Keratinocyte (primary cell): ENCODE data around the gene AKT1S1. TPM values are rescaled to one million over a fixed set of nuclear protein-coding genes. Genes with fewer than 3 reads are reported as not detected.

Experiments used
- DNase-seq: peaks from one replicate; pipeline ENCODE4 v3.0.0-alpha.2; 2011; ENCODE audit warnings: low read depth, missing footprints, low spot score
- FAIRE-seq: peaks from 2 replicates; lab custom pipeline; 2011; peaks lifted over from hg19 to GRCh38; lab: Jason Lieb, UNC
- H2AFZ ChIP-seq: 2 replicates; pipeline ENCODE4 v1.6.0; 2012; ENCODE audit warnings: low read length, control low read depth, inconsistent platforms; ENCODE audit not compliant: control insufficient read depth
- H3K27ac ChIP-seq: 2 replicates; pipeline ENCODE4 v1.5.1; 2011; ENCODE audit warnings: low read length; ENCODE audit not compliant: control insufficient read depth, insufficient read depth
- H3K27me3 ChIP-seq: 3 replicates; pipeline ENCODE4 v1.6.0; 2011; ENCODE audit warnings: low read length; ENCODE audit not compliant: control insufficient read depth, insufficient read depth; ENCODE audit errors: extremely low read depth
- H3K36me3 ChIP-seq, 2 experiments: 2 replicates in 1 of 2; 3 replicates in 1 of 2; pipeline ENCODE4 v1.5.1; 2011; ENCODE audit warnings: low read length in 2 of 2, mild to moderate bottlenecking in 1 of 2; ENCODE audit not compliant: control insufficient read depth in 2 of 2, insufficient read depth in 2 of 2; ENCODE audit errors: extremely low read depth in 1 of 2
- H3K4me1 ChIP-seq: 3 replicates; pipeline ENCODE4 v1.5.1; 2011; ENCODE audit warnings: low read length; ENCODE audit not compliant: control insufficient read depth, insufficient read depth; ENCODE audit errors: extremely low read depth
- H3K4me2 ChIP-seq: 3 replicates; pipeline ENCODE4 v1.6.0; 2011; ENCODE audit warnings: low read depth, low read length; ENCODE audit not compliant: control insufficient read depth, insufficient read depth; ENCODE audit errors: extremely low read depth
- H3K4me3 ChIP-seq, 3 experiments: fragments of 200-600 bp in 1 of 3; sonication (generic) in 1 of 3; 2 replicates in 2 of 3; 3 replicates in 1 of 3; pipeline ENCODE4 v1.5.1; 2011 to 2016; ENCODE audit warnings: low read length in 3 of 3, mild to moderate bottlenecking in 3 of 3, control low read depth in 2 of 3, inconsistent platforms in 1 of 3, low read depth in 1 of 3, mixed read lengths in 1 of 3, mixed run types in 1 of 3, moderate library complexity in 1 of 3; ENCODE audit not compliant: control insufficient read depth in 2 of 3, insufficient read depth in 2 of 3; ENCODE audit errors: extremely low read depth in 1 of 3
- H3K79me2 ChIP-seq: 2 replicates; pipeline ENCODE4 v1.6.0; 2012; ENCODE audit warnings: low read length; ENCODE audit not compliant: control insufficient read depth, insufficient read depth
- H3K9ac ChIP-seq: 3 replicates; pipeline ENCODE4 v1.6.0; 2011; ENCODE audit warnings: low read length; ENCODE audit not compliant: control insufficient read depth, insufficient read depth; ENCODE audit errors: extremely low read depth
- H3K9me1 ChIP-seq: 3 replicates; pipeline ENCODE4 v1.6.0; 2011; ENCODE audit warnings: low read length; ENCODE audit not compliant: control insufficient read depth, insufficient read depth; ENCODE audit errors: extremely low read depth
- H3K9me3 ChIP-seq: 2 replicates; pipeline ENCODE4 v1.5.1; 2012; ENCODE audit warnings: low read depth, low read length; ENCODE audit not compliant: control insufficient read depth
- H4K20me1 ChIP-seq: 3 replicates; pipeline ENCODE4 v1.6.0; 2011; ENCODE audit warnings: low read length; ENCODE audit not compliant: control insufficient read depth, insufficient read depth; ENCODE audit errors: extremely low read depth
- EZH2 ChIP-seq: IDR thresholded peaks from one replicate; pipeline ENCODE4 v1.6.1; 2012; ENCODE audit warnings: inconsistent platforms, mild to moderate bottlenecking, low read length, moderate library complexity
- dilution Hi-C: fragments of 300-500 bp; cut with MboI; formaldehyde crosslinking; loops from one replicate; pipeline ENCODE4 v1.7.0; 2020; ENCODE audit warnings: low sequenced_read_pairs; ENCODE audit not compliant: extremely low pct_ligation_motif_present
- polyA plus RNA-seq, 5 experiments: library from polyadenylated mRNA; depleted of rRNA in 3 of 5; stranded (reverse) in 3 of 5; stranded (forward) in 1 of 5; unstranded in 1 of 5; fragments of >200 nt; gene quantifications; 1 replicate in 1 of 5; 2 replicates in 3 of 5; 3 replicates in 1 of 5; pipeline versions ENCODE4 v1.2.1 to v1.2.3, GENCODE V29; 2011 to 2012; ENCODE audit warnings: missing spikeins in 2 of 5, low read depth in 1 of 5, low replicate concordance in 1 of 5
- TF ChIP-seq, protein P1 (sequence below), 3 experiments: IDR thresholded peaks in 1 of 3; conservative IDR thresholded peaks in 1 of 3; optimal IDR thresholded peaks in 1 of 3; 2 replicates in 2 of 3; 3 replicates in 1 of 3; pipeline versions ENCODE3 to v1.5.1; 2011; ENCODE audit warnings: low read length in 3 of 3, mild to moderate bottlenecking in 3 of 3, moderate library complexity in 2 of 3, control low read depth in 1 of 3, inconsistent platforms in 1 of 3; ENCODE audit not compliant: insufficient read depth in 2 of 3; ENCODE audit errors: extremely low read depth in 1 of 3

Gene AKT1S1
- polyA plus RNA-seq, 1 donor (not counting 4 experiments of a cell fraction or from before 2014, with no cell fraction given) = 27.2 TPM

DNA sequence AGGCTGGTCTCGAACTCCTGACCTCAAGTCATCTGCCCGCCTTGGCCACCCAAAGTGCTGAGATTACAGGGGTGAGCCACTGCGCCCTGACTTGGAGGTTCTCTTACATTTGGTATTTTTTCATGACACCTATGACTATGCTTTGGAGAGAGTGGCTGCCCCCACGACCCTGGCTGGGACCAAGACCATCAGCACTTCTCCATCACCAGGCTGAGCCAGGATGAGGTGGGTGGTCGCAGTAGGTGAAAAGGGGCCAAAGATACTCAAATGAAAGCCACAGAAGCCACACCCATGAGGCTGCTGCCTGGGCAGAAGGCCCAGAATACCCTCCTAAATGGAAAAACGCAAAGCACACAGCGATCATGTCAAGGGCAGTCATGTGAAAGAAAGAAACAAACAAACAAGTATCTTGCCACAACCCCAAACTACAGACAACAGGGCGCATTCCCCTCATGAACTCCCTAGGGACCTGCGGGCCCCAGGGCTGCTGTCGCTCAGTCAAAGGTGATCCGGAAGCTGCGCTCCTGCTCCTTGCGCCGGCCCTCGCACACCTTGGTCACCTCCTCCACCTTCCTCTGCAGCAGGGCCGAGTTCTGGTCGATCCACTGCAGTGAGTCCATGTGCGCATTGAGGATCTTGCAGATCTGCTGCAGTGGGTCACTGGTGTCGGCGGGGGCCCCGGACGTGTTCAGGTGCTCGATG lies 30.7 kb upstream of the AKT1S1 start:
- peaks cover 2% of the 10 kb centered on the region for H3K79me2 ChIP-seq
- H3K27me3 ChIP-seq = no peaks in the 10 kb centered on the region
- no peak overlapping the region for H2AFZ ChIP-seq
- FAIRE-seq (no peak), DNase-seq (no peak)
- dilution Hi-C loops = no loop called here
- H3K9ac ChIP-seq = no peak overlapping the region
- H3K9me3 ChIP-seq = no peaks in the 10 kb centered on the region
- no peak for TF ChIP-seq EZH2
- TF ChIP-seq, protein P1, sequence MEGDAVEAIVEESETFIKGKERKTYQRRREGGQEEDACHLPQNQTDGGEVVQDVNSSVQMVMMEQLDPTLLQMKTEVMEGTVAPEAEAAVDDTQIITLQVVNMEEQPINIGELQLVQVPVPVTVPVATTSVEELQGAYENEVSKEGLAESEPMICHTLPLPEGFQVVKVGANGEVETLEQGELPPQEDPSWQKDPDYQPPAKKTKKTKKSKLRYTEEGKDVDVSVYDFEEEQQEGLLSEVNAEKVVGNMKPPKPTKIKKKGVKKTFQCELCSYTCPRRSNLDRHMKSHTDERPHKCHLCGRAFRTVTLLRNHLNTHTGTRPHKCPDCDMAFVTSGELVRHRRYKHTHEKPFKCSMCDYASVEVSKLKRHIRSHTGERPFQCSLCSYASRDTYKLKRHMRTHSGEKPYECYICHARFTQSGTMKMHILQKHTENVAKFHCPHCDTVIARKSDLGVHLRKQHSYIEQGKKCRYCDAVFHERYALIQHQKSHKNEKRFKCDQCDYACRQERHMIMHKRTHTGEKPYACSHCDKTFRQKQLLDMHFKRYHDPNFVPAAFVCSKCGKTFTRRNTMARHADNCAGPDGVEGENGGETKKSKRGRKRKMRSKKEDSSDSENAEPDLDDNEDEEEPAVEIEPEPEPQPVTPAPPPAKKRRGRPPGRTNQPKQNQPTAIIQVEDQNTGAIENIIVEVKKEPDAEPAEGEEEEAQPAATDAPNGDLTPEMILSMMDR (optimal IDR thresholded peaks at IDR 0.05 in 1 of 3, IDR thresholded peaks at IDR 0.05 in 1 of 3, conservative IDR thresholded peaks at IDR 0.05 in 1 of 3; ENCODE audit: extremely low read depth in 1 of 3, insufficient read depth in 2 of 3, low read length in 3 of 3) = no peak
- H3K27ac ChIP-seq = no peak overlapping the region
- H3K36me3 ChIP-seq = peaks cover 13 to 28% of the 10 kb centered on the region in 2 experiments
- no peaks in the 10 kb centered on the region for H3K4me1 ChIP-seq
- no peak overlapping the region for H3K4me2 ChIP-seq
- H3K4me3 ChIP-seq = no peak overlapping the region
- H3K9me1 ChIP-seq = no peaks in the 10 kb centered on the region
- peaks cover 6% of the 10 kb centered on the region for H4K20me1 ChIP-seq

DNA sequence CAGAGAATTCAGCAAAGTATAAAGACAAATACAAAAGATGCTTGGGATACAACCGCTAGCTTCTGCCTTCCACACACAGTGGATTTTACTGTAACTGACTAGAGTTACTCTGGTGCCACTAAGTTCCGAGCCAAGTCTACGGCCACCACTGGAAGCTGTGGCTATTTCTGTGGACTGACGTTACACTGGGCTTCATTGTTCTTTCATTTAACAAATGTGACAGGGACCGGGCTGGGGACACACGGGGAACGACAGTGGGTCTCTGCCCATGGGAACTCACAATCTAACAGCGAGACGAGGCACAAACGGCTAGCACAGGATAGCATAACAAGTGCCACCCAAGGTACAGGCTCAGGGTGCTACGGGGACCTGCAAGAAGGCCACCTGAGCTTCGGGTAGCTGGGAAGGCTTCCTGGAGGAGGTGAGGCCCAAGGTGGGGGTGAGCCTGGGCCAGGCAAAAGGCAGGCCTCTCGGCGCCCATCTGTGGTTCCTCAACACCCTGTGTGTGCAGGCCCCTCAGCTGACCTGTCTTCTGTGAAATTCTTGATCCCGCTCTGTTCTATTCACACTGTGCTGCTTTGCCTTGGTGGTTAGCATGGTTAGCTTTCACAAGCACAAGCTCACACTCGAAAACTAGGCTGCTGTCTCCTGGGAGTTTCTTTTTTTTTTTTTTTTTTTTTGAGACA lies 29.9 kb upstream of the AKT1S1 start:
- Histone ChIP-seq H3K4me2 (no peak overlapping the region), H3K4me3 (no peak overlapping the region), H3K36me3 (peaks cover 12 to 23% of the 10 kb centered on the region in 2 experiments), H3K4me1 (no peaks in the 10 kb centered on the region), H3K9me3 (no peaks in the 10 kb centered on the region), H3K27me3 (no peaks in the 10 kb centered on the region), H4K20me1 (peaks cover 6% of the 10 kb centered on the region), H3K9ac (no peak overlapping the region), H2AFZ (no peak overlapping the region), H3K9me1 (no peaks in the 10 kb centered on the region), H3K79me2 (no peaks in the 10 kb centered on the region), H3K27ac (no peak overlapping the region)
- FAIRE-seq (no peak), DNase-seq (no peak)
- dilution Hi-C loops = no loop called here
- TF ChIP-seq EZH2 = no peak
- TF ChIP-seq, protein P1 (optimal IDR thresholded peaks at IDR 0.05 in 1 of 3, IDR thresholded peaks at IDR 0.05 in 1 of 3, conservative IDR thresholded peaks at IDR 0.05 in 1 of 3; ENCODE audit: extremely low read depth in 1 of 3, insufficient read depth in 2 of 3, low read length in 3 of 3) = no peak
